Mucosa of rectum (tissue), 2 donors: ENCODE data around the gene AGXT.

Experiments used
- H3K27ac ChIP-seq, 2 donors: one replicate each; pipeline ENCODE4 v1.7.0; 2013; ENCODE audit warnings: inconsistent platforms in 2 of 2, low read depth in 2 of 2, low read length in 2 of 2
- H3K27me3 ChIP-seq, 2 donors: one replicate each; pipeline ENCODE4 v1.7.0; 2013; ENCODE audit warnings: low read length in 2 of 2; ENCODE audit not compliant: control insufficient read depth in 2 of 2, insufficient read depth in 2 of 2
- H3K36me3 ChIP-seq, 2 donors: one replicate each; pipeline ENCODE4 v1.7.0; 2013; ENCODE audit warnings: low read length in 2 of 2; ENCODE audit not compliant: control insufficient read depth in 2 of 2, insufficient read depth in 2 of 2
- H3K4me1 ChIP-seq, 2 donors: one replicate each; pipeline ENCODE4 v1.7.0; 2013; ENCODE audit warnings: low read length in 2 of 2, mild to moderate bottlenecking in 1 of 2; ENCODE audit not compliant: control insufficient read depth in 2 of 2, insufficient read depth in 2 of 2
- H3K4me3 ChIP-seq, 2 donors: one replicate each; pipeline ENCODE4 v1.7.0; 2013; ENCODE audit warnings: low read length in 2 of 2
- H3K9ac ChIP-seq, 2 donors: one replicate each; pipeline ENCODE4 v1.7.0; 2013; ENCODE audit warnings: low read length in 2 of 2, low read depth in 1 of 2, mild to moderate bottlenecking in 1 of 2
- H3K9me3 ChIP-seq, 2 donors: one replicate each; pipeline ENCODE4 v1.7.0; 2013; ENCODE audit warnings: low read length in 2 of 2; ENCODE audit not compliant: control insufficient read depth in 2 of 2
- donor health status: healthy.
- donor health status: Normal muscosa, but diverticular disease.

Gene AGXT

DNA sequence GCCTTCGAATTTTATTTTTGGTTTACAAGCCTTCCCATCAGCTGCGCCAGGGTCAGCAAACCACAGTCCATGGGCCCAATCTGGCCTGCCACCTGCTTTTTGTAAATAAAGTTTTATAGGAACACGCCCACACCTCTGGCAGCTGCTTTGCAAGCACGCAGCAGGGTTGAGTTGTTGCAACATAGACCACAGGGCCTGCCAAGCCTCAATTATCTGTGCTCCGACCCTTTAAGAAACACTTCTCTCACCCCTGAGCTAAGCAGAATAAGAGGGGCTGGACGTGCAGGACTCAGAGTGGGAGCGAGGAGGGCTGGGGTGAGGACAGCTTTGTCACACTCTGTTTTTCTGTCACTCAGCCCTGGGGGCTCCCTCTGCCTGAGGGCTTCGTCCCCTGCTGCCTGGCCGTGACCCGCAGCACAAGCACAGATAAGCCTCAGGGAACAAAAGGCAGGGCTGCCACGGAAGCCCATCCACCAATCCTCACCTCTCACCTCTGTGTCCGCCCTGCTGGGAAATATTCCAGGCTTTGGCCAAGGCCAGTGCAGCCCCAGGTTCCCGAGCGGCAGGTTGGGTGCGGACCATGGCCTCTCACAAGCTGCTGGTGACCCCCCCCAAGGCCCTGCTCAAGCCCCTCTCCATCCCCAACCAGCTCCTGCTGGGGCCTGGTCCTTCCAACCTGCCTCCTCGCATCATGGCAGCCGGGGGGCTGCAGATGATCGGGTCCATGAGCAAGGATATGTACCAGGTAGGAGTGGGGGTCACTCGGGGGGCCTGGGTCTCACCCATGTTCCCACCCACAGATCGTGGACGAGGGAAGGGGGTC, at the start of gene AGXT:
TSS of gene AGXT (plus strand) at position 539 of the 823 bp plus-strand sequence. CDS start at position 581, 42 bp downstream.
- no peaks in the 10 kb centered on the region for H3K27me3 ChIP-seq
- peak within 1 kb of the TSS in 1 of 2 donors; percentile 23 for H3K9ac ChIP-seq
- no peak within 1 kb of the TSS for H3K4me3 ChIP-seq
- peaks cover 0 to 15% of the 10 kb centered on the region in 2 donors for H3K4me1 ChIP-seq
- no peaks in the 10 kb centered on the region for H3K9me3 ChIP-seq
- no peaks in the 10 kb centered on the region for H3K36me3 ChIP-seq
- H3K27ac ChIP-seq: peak within 1 kb of the TSS in 1 of 2 donors; percentile 14

DNA sequence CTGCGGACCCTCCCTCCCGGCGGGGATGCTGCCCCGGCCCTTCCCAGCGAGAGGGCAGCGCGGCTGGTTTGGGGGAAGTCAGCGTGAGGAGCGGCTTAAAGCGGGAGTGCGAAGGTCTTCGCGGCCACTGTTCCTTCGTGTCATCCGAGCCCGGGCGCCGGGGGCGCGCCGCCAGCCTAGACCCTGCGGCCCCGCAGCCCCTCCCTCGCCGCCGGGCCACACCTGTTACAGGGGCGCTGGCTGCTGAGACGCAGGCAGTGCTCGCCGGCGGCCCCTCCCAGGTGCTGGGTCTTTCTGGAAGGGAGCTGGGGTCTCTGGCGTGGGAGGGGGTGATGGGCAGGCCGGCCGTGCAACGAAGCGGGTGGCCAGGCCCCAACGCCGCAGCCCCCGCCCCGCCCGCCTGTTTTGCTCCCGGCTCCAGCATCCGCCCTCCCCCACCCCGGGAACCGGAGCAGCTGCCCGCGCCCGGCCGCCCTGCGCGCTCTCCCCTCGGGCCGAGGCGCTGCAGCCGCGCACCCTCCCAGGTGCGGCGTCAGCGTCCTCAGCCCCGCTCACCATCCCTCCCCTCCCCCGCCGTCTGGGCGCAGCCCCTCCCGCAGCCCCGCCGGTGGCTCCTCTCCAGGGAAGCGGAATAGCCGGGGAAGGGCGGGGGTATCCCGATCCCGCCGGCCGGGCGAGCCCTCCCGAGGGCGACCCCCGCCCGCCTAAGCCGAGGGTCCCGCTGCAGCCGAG, 49.3 kb upstream of the AGXT start:
- H3K9ac ChIP-seq: no peak overlapping the region

DNA sequence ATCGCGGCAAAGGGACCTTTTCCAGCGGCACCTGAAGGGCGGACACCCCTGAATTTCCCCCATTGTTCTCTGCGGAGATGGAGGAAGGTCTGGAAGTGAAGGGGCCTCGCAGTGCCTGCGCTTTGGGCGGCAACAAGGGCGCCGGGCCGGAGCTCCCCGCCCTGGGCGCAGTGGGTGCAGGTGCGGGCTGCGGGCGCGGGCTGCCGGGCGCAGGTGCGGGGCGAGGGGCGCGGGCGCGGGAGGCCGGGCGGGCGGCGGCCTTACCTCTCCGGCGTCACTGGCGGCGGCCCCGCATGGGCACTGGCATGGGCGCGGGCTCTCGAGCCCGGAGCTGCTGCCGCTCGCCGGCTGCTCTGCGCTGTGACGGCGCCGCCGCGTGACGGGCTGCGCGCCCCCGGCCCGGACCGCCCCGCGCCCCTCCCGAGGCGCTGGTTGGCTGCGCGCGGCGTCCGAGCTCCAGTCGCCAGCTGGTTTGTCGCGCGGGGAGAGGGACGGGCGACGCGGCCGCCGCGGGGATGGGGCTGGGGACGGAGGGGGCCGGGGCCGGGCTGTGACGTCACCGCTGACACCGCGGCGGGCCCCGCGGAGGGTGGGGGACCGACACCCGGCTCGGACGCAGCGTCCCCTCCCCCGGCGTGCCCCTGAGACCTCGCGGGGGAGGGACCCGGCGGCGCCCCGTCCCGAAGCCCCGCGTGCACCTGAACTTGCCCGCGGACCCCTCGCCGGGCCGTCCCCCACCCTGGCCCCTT, 48.6 kb upstream of the AGXT start, which contains the start of gene KIF1A:
TSS of gene KIF1A (minus strand) at position 362 of the 749 bp plus-strand sequence. CDS start 22,467 bp downstream, outside the sequence.
- Histone ChIP-seq H3K27ac (no peak within 1 kb of the TSS), H3K36me3 (no peaks in the 10 kb centered on the region), H3K27me3 (peaks cover 29 to 39% of the 10 kb centered on the region in 2 donors), H3K9ac (no peak within 1 kb of the TSS), H3K4me3 (no peak within 1 kb of the TSS), H3K9me3 (peaks cover 2% of the 10 kb centered on the region in 2 donors), H3K4me1 (no peaks in the 10 kb centered on the region)

More for the DNA sequence above, 49.3 kb upstream of the AGXT start:
- Histone ChIP-seq H3K27ac (no peak overlapping the region), H3K9me3 (peaks cover 2% of the 10 kb centered on the region in 2 donors), H3K27me3 (peaks cover 28 to 36% of the 10 kb centered on the region in 2 donors), H3K4me3 (no peak overlapping the region), H3K36me3 (no peaks in the 10 kb centered on the region), H3K4me1 (no peaks in the 10 kb centered on the region)

DNA sequence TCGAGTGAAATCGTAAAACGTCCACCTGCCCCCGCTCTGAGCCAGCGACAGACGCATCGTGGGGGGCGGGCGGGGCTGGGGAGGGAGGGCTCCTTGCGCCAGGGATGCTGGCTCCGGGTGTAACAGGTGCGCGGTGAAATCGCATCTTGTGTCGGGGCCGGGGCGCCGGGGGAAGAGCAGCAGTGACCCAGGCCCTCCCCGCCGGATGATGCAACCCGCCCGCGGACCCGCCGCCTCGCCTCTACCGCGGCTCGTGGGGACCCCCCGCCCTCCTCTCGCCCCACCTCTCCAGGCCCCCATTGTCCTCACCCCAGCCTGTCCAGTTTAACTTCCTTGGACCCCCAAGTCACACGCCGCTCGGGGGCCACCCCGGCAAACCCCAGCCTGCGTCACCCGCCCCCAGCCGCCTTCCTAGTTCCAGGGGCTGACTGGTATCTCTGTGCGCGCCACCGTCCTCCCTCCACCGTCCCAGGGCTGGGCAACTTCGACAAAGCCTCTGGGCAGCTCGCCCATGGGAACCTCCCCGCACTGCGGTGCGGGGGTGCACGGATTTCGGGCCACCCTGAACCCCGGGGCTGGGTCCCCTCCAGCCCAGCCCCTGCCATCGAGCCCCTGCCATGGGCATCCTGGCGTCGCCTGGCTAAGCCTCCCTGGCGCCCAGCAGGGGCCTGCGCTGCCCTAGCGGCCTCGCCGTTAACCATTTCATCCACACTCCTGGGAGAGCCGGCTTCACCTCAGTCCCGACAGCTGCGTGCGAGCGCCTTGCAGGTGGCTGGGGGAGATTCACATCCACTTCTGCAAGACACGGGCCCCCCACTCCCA, 47.8 kb upstream of the AGXT start:
- no peak overlapping the region for H3K4me3 ChIP-seq
- H3K36me3 ChIP-seq: no peaks in the 10 kb centered on the region
- H3K27me3 ChIP-seq: peaks cover 33 to 44% of the 10 kb centered on the region in 2 donors
- H3K9ac ChIP-seq: no peak overlapping the region
- peaks cover 2% of the 10 kb centered on the region in 2 donors for H3K9me3 ChIP-seq
- H3K4me1 ChIP-seq: no peaks in the 10 kb centered on the region
- H3K27ac ChIP-seq: no peak overlapping the region

DNA sequence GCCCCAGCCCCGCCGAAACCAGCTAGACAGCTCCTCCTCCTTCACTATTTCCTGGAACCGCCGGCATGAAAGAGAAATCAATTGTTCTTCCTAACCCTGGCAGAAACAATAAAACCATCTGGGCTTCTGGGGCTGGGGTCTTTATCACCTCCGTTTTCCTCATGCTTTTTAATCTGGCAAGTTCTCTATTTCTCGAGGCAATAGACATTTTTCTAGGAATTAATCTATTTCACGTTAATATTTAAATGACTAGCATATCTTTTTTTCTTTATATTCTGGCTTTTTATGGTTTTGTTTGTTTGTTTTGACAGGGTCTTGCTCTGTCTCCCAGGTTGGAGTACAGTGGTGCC, 47.2 kb upstream of the AGXT start:
- Histone ChIP-seq H3K4me3 (no peak overlapping the region), H3K4me1 (no peaks in the 10 kb centered on the region), H3K27me3 (peaks cover 34 to 43% of the 10 kb centered on the region in 2 donors), H3K9ac (no peak overlapping the region), H3K27ac (no peak overlapping the region), H3K36me3 (no peaks in the 10 kb centered on the region), H3K9me3 (peaks cover 2 to 3% of the 10 kb centered on the region in 2 donors)

DNA sequence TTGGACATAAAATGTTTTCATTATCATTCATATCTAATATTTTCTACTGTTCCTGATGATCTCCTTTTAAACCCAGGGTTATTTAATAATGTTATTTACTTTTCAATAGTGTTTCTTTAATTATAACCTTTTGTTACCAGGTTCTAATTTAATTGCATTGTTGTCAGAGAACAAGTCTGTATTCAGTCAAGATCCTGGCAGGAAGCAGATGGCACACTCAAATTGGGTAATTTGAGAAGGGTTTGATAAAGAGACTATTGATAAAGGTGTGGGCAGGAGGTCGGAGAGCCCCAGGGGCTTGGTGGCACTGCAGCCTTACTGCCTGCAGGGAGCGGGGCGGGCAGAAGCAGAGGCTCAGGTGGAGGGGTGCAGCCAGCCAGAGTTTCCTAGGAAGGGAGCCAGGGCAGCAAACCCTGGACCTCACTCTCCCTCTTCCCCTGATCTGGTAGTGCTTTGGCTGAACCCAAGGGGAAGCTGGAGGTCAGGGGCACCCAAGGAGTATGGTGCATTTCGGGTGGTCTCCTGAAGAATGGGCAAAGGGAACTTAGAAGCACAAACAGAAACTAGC, 46.3 kb upstream of the AGXT start:
- no peaks in the 10 kb centered on the region for H3K4me1 ChIP-seq

DNA sequence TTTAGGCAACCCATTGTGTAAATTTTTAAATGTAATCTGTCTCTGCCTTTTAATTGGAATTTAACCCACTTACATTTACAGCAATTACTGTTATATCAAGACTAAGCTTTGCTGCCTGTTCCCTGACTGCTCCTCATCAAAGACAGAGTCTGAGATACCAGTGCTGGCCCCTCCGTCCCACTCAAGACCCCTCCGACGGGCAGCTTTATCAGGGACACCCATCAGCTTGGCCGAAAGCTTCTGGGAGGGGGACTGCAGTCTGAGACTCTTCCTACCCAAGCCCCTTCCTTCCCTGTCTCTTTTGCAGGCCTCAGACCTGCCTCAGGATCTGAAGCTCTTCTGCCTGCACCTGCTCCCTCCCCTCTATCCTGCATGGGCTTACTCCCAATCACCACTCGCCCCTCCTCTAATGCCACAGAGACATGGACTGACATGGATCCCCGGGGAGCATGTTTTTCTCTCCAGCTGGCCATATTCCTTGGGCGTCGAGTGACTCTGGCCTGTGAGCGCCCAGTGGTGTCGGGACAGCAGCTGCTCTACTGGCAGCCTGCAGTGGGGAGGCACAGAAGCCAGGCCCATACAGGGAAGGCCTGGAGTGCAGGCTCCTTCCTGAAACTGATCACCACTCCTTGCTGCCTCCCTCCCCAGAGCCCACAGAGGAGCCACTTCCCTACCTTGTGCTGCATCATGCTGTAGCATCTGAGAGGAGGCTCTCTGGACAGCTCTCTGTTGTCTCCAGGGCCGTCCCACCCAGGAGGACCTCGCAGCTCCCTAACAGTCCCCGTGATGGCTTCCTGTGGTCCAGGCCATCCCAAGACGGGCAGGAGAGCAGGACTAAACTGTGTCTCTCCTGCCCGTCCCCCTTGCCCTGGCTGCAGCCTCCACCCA, 44.9 kb upstream of the AGXT start:
- Histone ChIP-seq H3K4me3 (no peak overlapping the region), H3K27me3 (peaks cover 31 to 37% of the 10 kb centered on the region in 2 donors), H3K9me3 (peaks cover 2 to 4% of the 10 kb centered on the region in 2 donors), H3K9ac (no peak overlapping the region), H3K4me1 (no peaks in the 10 kb centered on the region), H3K36me3 (no peaks in the 10 kb centered on the region), H3K27ac (no peak overlapping the region)

More for the DNA sequence above, 46.3 kb upstream of the AGXT start:
- H3K4me3 ChIP-seq: no peak overlapping the region
- peaks cover 38 to 42% of the 10 kb centered on the region in 2 donors for H3K27me3 ChIP-seq
- no peak overlapping the region for H3K9ac ChIP-seq
- peaks cover 2 to 4% of the 10 kb centered on the region in 2 donors for H3K9me3 ChIP-seq
- H3K36me3 ChIP-seq: no peaks in the 10 kb centered on the region
- H3K27ac ChIP-seq: no peak overlapping the region

DNA sequence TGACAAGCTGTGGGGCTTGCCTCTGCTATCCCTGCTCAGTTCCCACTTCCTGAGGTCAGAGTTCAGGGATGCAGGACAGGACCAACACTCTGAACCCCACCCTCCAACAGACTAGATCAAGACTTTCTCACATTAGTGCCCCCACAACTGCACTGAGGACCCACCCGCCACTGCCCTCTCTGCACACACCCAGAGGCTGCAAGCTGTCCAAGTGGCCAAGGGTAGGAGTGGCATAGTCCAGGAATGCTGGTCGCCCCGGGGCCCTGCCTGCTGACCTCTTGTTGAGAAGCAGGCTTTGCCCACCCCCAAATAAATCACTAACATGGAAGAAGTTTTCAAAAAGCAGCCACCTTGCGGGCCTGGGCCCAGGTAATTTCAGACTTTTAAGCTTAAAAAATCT, 43.1 kb upstream of the AGXT start:
- H3K4me3 ChIP-seq: no peak overlapping the region
- no peak overlapping the region for H3K27ac ChIP-seq
- H3K36me3 ChIP-seq: no peaks in the 10 kb centered on the region
- no peak overlapping the region for H3K9ac ChIP-seq
- peaks cover 2 to 4% of the 10 kb centered on the region in 2 donors for H3K9me3 ChIP-seq
- no peaks in the 10 kb centered on the region for H3K4me1 ChIP-seq
- peaks cover 34 to 38% of the 10 kb centered on the region in 2 donors for H3K27me3 ChIP-seq
